Transverse colon (tissue), 4 donors: ENCODE data around the gene PLA1A. TPM values are rescaled to one million over a fixed set of nuclear protein-coding genes. Genes with fewer than 3 reads are reported as not detected.

Experiments used
- DNase-seq: peaks from one replicate; pipeline ENCODE4 v3.0.0-alpha.2; 2019
- H3K27ac ChIP-seq, 4 donors: fragments of 200-600 bp; sonication (generic); 2 replicates each; pipeline ENCODE4 v1.5.1; 2016 to 2018; ENCODE audit warnings: inconsistent platforms in 4 of 4
- H3K27me3 ChIP-seq: fragments of 200-600 bp; sonication (generic); 2 replicates; pipeline ENCODE4 v1.5.1; 2017; ENCODE audit warnings: inconsistent platforms
- H3K36me3 ChIP-seq, 4 donors: fragments of 200-600 bp; sonication (generic); 2 replicates each; pipeline ENCODE4 v1.5.1; 2017 to 2019; ENCODE audit warnings: inconsistent platforms in 4 of 4
- H3K4me1 ChIP-seq, 4 donors: fragments of 200-600 bp; sonication (generic); 2 replicates each; pipeline ENCODE4 v1.5.1; 2017 to 2020; ENCODE audit warnings: inconsistent platforms in 4 of 4
- H3K4me3 ChIP-seq, 4 donors: fragments of 200-600 bp; sonication (generic); 1 replicate in 1 of 4; 2 replicates in 3 of 4; pipeline versions ENCODE4 v1.5.1 to v1.6.1; 2017 to 2019; ENCODE audit warnings: inconsistent platforms in 4 of 4
- H3K9me3 ChIP-seq, 2 donors: fragments of 200-600 bp; sonication (generic); 2 replicates each; pipeline ENCODE4 v1.5.1; 2017 to 2019; ENCODE audit warnings: inconsistent platforms in 2 of 2
- CTCF ChIP-seq, 5 experiments: fragments of 200-600 bp in 3 of 5; fragments of 450-650 bp in 2 of 5; sonication (generic) in 3 of 5; IDR thresholded peaks; 1 replicate in 2 of 5; 2 replicates in 3 of 5; pipeline ENCODE4 v1.5.1; 2016 to 2017; ENCODE audit warnings: antibody characterized with exemption in 5 of 5, inconsistent platforms in 3 of 5, mild to moderate bottlenecking in 2 of 5, moderate library complexity in 1 of 5
- EP300 ChIP-seq: sonication (generic); formaldehyde crosslinking; IDR thresholded peaks from one replicate; pipeline ENCODE4 v1.6.1; 2017; ENCODE audit warnings: antibody characterized with exemption, low read depth
- POLR2A ChIP-seq: fragments of 450-650 bp; IDR thresholded peaks from one replicate; pipeline ENCODE4 v1.6.1; 2016; ENCODE audit warnings: antibody characterized with exemption, mild to moderate bottlenecking, moderate library complexity
- POLR2AphosphoS5 ChIP-seq, 3 donors: sonication (generic); formaldehyde crosslinking; IDR thresholded peaks; one replicate each; pipeline ENCODE4 v1.6.1; 2016; ENCODE audit warnings: antibody characterized with exemption in 3 of 3
- whole genome bisulfite sequencing, 2 donors: methylation state at CpG; one replicate each; pipeline ENCODE4 v1.1.5; 2018; ENCODE audit warnings: low coverage in 1 of 2; 5-methylcytosine and 5-hydroxymethylcytosine counted together
- in situ Hi-C, 4 donors: fragments of 200-750 bp; cut with MboI; loops; one replicate each; pipeline versions ENCODE4 v1.15.0 to v1.15.1; 2017; ENCODE audit warnings: low sequenced_read_pairs in 3 of 4, low pct_ligation_motif_present in 1 of 4, low pct_unique_long_range_greater_than_20kb in 1 of 4
- intact Hi-C: fragments of 100-400 bp; cut with DNase I; formaldehyde crosslinking; loops from one replicate; pipeline ENCODE4 v1.15.1; 2023; ENCODE audit warnings: low total_unique reads
- total RNA-seq, 4 donors: library from RNA; depleted of rRNA; stranded (reverse); fragments of >200 nt; gene quantifications; one replicate each; pipeline ENCODE4 v1.1.0, GENCODE V29; 2016

Gene PLA1A
- total RNA-seq, 4 donors from 2014 or later = 0.95 to 3.2 (median 2.2) TPM; not detected in 1

GRCh38 chr3:119672776-119673175 lies 75.1 kb downstream of the PLA1A start:
- Histone ChIP-seq H3K27ac (no peak overlapping the region), H3K36me3 (peaks cover 0 to 37% (median 4%) of the 10 kb centered on the region in 4 donors), H3K27me3 (no peaks in the 10 kb centered on the region), H3K4me1 (peaks cover 0 to 19% (median 10%) of the 10 kb centered on the region in 4 donors), H3K4me3 (no peak overlapping the region), H3K9me3 (no peaks in the 10 kb centered on the region)
- WGBS, 2 donors = 80 to 83% methylated on average over 2 of the region's 2 CpGs
- no peak for DNase-seq
- intact Hi-C loops (no loop called here), in situ Hi-C loops (no loop called here)
- no peak for TF ChIP-seq EP300
- TF ChIP-seq CTCF (IDR thresholded peaks at IDR 0.05) = no peak
- TF ChIP-seq POLR2A = no peak
- no peak for TF ChIP-seq POLR2AphosphoS5 (IDR thresholded peaks at IDR 0.05)

DNA sequence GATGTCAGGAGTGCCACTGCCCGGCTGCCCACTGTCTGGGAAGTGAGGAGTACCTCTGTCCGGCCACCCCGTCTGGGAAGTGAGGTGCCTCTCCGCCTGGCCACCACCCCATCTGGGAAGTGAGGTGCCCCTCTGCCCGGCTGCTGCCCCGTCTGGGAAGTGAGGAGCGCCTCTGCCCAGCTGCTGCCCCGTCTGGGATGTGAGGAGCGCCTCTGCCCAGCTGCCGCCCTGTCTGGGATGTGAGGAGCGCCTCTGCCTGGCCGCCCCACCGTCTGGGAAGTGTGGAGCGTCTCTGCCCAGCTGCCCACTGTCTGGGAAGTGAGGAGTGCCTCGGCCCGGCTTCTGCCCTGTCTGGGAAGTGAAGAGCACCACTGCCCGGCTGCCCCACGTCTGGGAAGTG lies 76.2 kb downstream of the PLA1A start:
- intact Hi-C loops (no loop called here), in situ Hi-C loops (no loop called here)
- Histone ChIP-seq H3K4me3 (no peak overlapping the region), H3K9me3 (no peaks in the 10 kb centered on the region), H3K4me1 (peaks cover 0 to 23% (median 12%) of the 10 kb centered on the region in 4 donors), H3K27me3 (no peaks in the 10 kb centered on the region), H3K36me3 (peaks cover 0 to 31% (median 2%) of the 10 kb centered on the region in 4 donors), H3K27ac (no peak overlapping the region)
- TF ChIP-seq POLR2AphosphoS5 (IDR thresholded peaks at IDR 0.05) = no peak
- 86% methylated on average over 18 of the region's 18 CpGs; no CpG with 5 or more reads in 1 of the 2 donors for WGBS, 2 donors
- DNase-seq = no peak

GRCh38 chr3:119675188-119675874 lies 77.6 kb downstream of the PLA1A start:
- H3K27me3 ChIP-seq = no peaks in the 10 kb centered on the region
- WGBS, 2 donors = 70 to 71% methylated on average over 5 of the region's 5 CpGs
- no peak overlapping the region for H3K4me3 ChIP-seq
- H3K27ac ChIP-seq = peak overlapping the region in 3 of 4 donors; percentile 92 to 96 (median 93)
- H3K4me1 ChIP-seq = peaks cover 0 to 19% (median 10%) of the 10 kb centered on the region in 4 donors
- peaks cover 0 to 31% (median 0%) of the 10 kb centered on the region in 4 donors for H3K36me3 ChIP-seq
- no peak for DNase-seq
- in situ Hi-C loops (loop anchor here in 3 of 4 donors (25.0 kb wide), 3 partner anchors 163 to 388 kb away; partner anchors contain the start of genes ARHGAP31 (in 1 of the 3) and TIMMDC1 (in 1 of the 3)), intact Hi-C loops (no loop called here)
- no peak for TF ChIP-seq POLR2A
- TF ChIP-seq EP300 = no peak
- no peak for TF ChIP-seq POLR2AphosphoS5 (IDR thresholded peaks at IDR 0.05)
- TF ChIP-seq CTCF (IDR thresholded peaks at IDR 0.05) = no peak
- H3K9me3 ChIP-seq = no peaks in the 10 kb centered on the region

GRCh38 chr3:119676020-119676419 lies 78.3 kb downstream of the PLA1A start:
- Histone ChIP-seq H3K27me3 (no peaks in the 10 kb centered on the region), H3K4me1 (peaks cover 0 to 19% (median 10%) of the 10 kb centered on the region in 4 donors), H3K9me3 (no peaks in the 10 kb centered on the region), H3K27ac (peak overlapping the region; percentile 92 to 96 (median 93)), H3K36me3 (peaks cover 0 to 31% (median 0%) of the 10 kb centered on the region in 4 donors), H3K4me3 (peak overlapping the region in 2 of 4 donors; percentile 66 to 73)
- no peak for TF ChIP-seq EP300
- TF ChIP-seq POLR2AphosphoS5 (IDR thresholded peaks at IDR 0.05) = no peak
- TF ChIP-seq POLR2A = no peak
- no peak for TF ChIP-seq CTCF (IDR thresholded peaks at IDR 0.05)
- in situ Hi-C loops = loop anchor here in 3 of 4 donors (25.0 kb wide), 3 partner anchors 164 to 389 kb away; partner anchors contain the start of genes ARHGAP31 (in 1 of the 3) and TIMMDC1 (in 1 of the 3)
- DNase-seq = no peak
- intact Hi-C loops = no loop called here
- WGBS, 2 donors = 55 to 57% methylated on average over 1 of the region's 1 CpG
